ENCODE data around the gene CYTH1. TPM values are rescaled to one million over a fixed set of nuclear protein-coding genes. Genes with fewer than 3 reads are reported as not detected.

CYTH1 gene
- total RNA-seq, 2 experiments from 2014 or later: 137 to 138 TPM

DNA sequence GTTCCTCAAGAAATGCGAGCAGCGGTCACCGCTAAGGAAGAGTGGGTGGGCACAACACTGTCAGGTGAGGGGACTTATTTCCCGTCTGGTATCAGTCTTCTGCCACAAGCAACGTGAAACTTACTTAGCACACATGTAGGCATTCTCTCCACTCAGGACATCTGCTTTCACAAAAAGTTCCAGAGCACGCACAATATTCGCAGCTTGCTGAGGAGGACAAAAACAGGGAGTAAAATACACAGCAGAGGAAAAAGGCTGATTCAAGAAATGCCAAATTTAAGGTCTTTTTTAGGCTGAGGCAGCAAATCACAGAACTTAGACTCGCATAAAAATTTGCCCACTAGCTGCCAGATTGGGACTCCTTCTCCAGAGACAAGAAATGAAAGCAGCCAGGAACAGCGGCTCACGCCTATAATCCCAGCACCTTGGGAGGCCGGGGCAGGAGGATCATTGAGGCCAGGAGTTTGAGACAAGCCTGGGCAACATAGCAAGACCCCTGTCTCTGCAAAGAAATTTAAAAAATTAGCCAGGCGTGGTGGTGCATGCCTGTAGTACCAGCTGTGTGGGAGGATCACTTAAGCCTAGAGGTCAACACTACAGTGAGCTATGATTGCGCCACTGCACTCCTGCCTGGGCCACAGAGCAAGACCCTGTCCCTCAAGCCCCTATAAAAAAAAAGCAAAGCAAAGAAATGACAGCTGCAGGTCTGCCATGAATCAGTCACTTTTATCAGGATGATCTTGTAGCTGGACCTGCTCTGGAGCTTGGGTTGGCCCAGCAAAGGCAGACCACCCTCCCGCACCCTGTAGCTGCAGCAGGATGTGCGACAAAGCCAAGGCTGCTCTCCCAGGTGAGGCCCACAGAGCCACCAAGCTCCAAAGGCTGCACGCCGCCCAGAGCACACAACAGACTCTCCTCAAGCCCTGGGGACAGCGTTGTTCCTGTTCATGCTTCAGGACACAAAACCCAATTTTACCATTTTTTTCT lies 38.0 kb upstream of the CYTH1 start:
- Mint-ChIP-seq H3K4me1 (ENCODE audit: low read depth) (peaks cover 73% of the 10 kb centered on the region), H3K27me3 (ENCODE audit: low read depth) (no peaks in the 10 kb centered on the region), H3K9me3 (ENCODE audit: insufficient read depth) (no peaks in the 10 kb centered on the region), H3K36me3 (ENCODE audit: low read depth) (peaks cover 77% of the 10 kb centered on the region), H3K4me3 (peak overlapping the region; percentile 58), H3K27ac (peak overlapping the region; percentile 90)
- ChIA-PET POLR2A (interaction anchor here (1.1 to 2.8 kb wide), 4 partner anchors 18 to 40 kb away, joined by 4 to 18 read pairs (median 7); partner anchors contain the start of gene CYTH1), CTCF (interaction anchor here (1.1 to 3.3 kb wide), 9 partner anchors 8 to 131 kb away, joined by 3 to 19 read pairs (median 5); no protein-coding TSS in a partner anchor)
- no peak for DNase-seq
- ATAC-seq: no peak

- peaks cover 68% of the 10 kb centered on the region for H3K4me1 Mint-ChIP-seq (ENCODE audit: low read depth)
- no peaks in the 10 kb centered on the region for H3K27me3 Mint-ChIP-seq (ENCODE audit: low read depth)
- CTCF ChIA-PET: interaction anchor here (1.0 to 3.3 kb wide), 12 partner anchors 9 to 131 kb away, joined by 3 to 19 read pairs (median 5); no protein-coding TSS in a partner anchor
- H3K27ac Mint-ChIP-seq: peak overlapping the region; percentile 90
- peaks cover 73% of the 10 kb centered on the region for H3K36me3 Mint-ChIP-seq (ENCODE audit: low read depth)
- H3K9me3 Mint-ChIP-seq (ENCODE audit: insufficient read depth): no peaks in the 10 kb centered on the region
- no peak for DNase-seq
- ATAC-seq: no peak
- POLR2A ChIA-PET: interaction anchor here (0.7 to 2.8 kb wide), 9 partner anchors 9 to 84 kb away, joined by 3 to 18 read pairs (median 4); partner anchors contain the start of genes CYTH1 and USP36
- peak overlapping the region; percentile 58 for H3K4me3 Mint-ChIP-seq
Observed at GRCh38 chr17:78819402-78819801, 37.3 kb upstream of the CYTH1 start.

DNA sequence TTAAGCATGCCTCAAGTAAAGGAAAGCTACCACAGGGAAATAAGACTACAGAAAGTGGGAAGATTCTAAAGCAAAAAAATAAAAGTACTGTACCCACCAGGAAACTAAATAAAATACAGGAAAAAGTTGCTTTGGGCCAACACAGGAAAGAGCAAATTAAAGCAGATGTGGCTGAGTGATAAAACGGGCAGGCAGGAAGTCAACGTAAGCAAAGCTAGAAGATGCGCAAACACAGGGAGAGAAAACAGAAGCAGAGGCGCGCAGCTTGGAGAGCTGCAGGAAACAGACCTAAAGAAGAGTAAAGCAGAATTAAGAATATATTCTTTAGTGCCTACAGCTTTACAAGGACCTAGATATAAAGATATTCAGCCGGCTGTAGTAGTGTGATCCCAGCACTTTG lies 36.9 kb upstream of the CYTH1 start:
- CTCF ChIA-PET: interaction anchor here (1.0 to 3.3 kb wide), 12 partner anchors 9 to 130 kb away, joined by 3 to 19 read pairs (median 5); no protein-coding TSS in a partner anchor
- peak overlapping the region; percentile 90 for H3K27ac Mint-ChIP-seq
- peaks cover 74% of the 10 kb centered on the region for H3K36me3 Mint-ChIP-seq (ENCODE audit: low read depth)
- no peaks in the 10 kb centered on the region for H3K9me3 Mint-ChIP-seq (ENCODE audit: insufficient read depth)
- peak; percentile 78 for DNase-seq
- peaks cover 65% of the 10 kb centered on the region for H3K4me1 Mint-ChIP-seq (ENCODE audit: low read depth)
- no peaks in the 10 kb centered on the region for H3K27me3 Mint-ChIP-seq (ENCODE audit: low read depth)
- peak; percentile 58 for ATAC-seq
- POLR2A ChIA-PET: interaction anchor here (0.5 to 2.8 kb wide), 10 partner anchors 9 to 149 kb away, joined by 3 to 18 read pairs (median 4); partner anchors contain the start of genes CYTH1 and USP36
- H3K4me3 Mint-ChIP-seq: peak overlapping the region; percentile 58

DNA sequence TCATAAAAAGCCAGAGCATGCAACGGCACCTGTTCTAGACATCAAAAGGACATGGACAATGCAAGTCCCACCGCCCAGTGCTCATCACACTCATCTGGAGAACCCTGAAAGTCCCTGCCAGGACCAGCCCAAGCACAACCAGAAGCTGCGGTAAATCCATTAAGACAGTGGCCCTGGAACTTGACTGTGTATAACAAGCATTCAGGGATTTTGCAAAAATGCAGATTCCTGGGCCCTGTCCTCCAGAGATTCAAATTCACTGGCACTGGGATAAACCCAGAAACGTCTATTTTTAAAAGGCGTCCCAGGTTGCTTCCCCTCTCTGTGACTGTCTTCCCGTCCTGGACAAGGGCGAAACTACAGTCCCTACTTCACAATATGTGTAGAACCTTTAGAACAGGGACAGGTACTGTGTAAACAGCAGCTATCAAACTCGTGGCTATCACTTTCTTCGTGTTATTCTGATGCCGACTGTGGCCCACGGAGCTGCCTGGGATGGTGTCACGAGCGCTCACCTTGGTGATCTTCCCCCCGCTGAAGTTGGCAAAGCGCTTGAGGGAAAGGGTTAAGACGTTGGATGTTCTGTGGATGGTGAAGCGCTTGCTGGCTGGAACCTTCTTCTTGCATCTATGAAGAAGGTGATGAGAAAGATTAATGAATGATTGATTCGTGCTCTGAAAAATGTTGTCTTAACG lies 36.2 kb upstream of the CYTH1 start:
- Mint-ChIP-seq H3K36me3 (ENCODE audit: low read depth) (peaks cover 74% of the 10 kb centered on the region), H3K4me3 (peak overlapping the region; percentile 58), H3K27ac (peak overlapping the region; percentile 90), H3K4me1 (ENCODE audit: low read depth) (peaks cover 64% of the 10 kb centered on the region), H3K27me3 (ENCODE audit: low read depth) (no peaks in the 10 kb centered on the region), H3K9me3 (ENCODE audit: insufficient read depth) (no peaks in the 10 kb centered on the region)
- POLR2A ChIA-PET: interaction anchor here (0.5 to 2.8 kb wide), 9 partner anchors 10 to 150 kb away, joined by 3 to 18 read pairs (median 4); partner anchors contain the start of genes CYTH1 and USP36
- CTCF ChIA-PET: interaction anchor here (1.0 to 3.3 kb wide), 11 partner anchors 10 to 109 kb away, joined by 3 to 19 read pairs (median 5); no protein-coding TSS in a partner anchor
- DNase-seq (no peak), ATAC-seq (no peak)

DNA sequence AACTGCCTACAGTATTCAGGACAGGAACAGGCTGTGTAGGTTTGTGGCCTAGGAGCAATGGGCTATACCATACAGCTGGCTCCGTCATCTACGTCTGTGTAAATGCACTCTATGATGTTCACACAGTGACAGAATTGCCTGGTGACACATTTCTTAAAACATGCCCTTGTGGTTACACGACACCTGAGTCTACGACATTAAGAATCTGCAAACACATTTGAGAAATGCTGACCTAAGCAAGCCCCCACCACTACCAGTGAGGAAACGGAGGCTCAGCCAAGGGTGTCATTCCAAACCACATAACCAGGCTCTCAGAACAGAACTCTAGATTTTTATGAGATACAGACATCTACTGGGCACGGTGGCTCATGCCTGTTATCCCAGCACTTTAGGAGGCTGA lies 35.0 kb upstream of the CYTH1 start:
- H3K4me3 Mint-ChIP-seq: peak overlapping the region; percentile 15
- CTCF ChIA-PET: no interaction called here
- ATAC-seq: peak; percentile 85
- H3K27ac Mint-ChIP-seq: peak overlapping the region; percentile 90
- peaks cover 54% of the 10 kb centered on the region for H3K4me1 Mint-ChIP-seq (ENCODE audit: low read depth)
- H3K27me3 Mint-ChIP-seq (ENCODE audit: low read depth): no peaks in the 10 kb centered on the region
- peaks cover 72% of the 10 kb centered on the region for H3K36me3 Mint-ChIP-seq (ENCODE audit: low read depth)
- no peaks in the 10 kb centered on the region for H3K9me3 Mint-ChIP-seq (ENCODE audit: insufficient read depth)
- peak; percentile 81 for DNase-seq
- POLR2A ChIA-PET: interaction anchor here (0.6 to 1.4 kb wide), 2 partner anchors 13 to 338 kb away, joined by 4 read pairs; no protein-coding TSS in a partner anchor

DNA sequence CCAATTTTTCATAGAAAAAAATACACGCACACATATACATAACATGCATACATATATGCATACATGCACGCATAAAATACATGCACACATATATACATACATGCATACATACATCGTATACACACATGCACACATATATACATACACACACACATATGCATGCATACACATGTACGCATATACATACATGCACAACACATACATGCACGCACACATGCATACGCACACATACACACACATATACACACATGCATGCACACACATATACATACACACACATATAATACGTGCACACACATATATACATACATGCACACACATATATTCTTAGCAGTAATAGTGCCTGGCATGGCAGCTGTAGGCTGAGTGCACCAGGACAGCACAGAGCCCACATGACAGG lies 33.6 kb upstream of the CYTH1 start:
- CTCF ChIA-PET: no interaction called here
- Mint-ChIP-seq H3K9me3 (ENCODE audit: insufficient read depth) (no peaks in the 10 kb centered on the region), H3K27me3 (ENCODE audit: low read depth) (no peaks in the 10 kb centered on the region), H3K36me3 (ENCODE audit: low read depth) (peaks cover 72% of the 10 kb centered on the region), H3K27ac (peak overlapping the region; percentile 30), H3K4me1 (ENCODE audit: low read depth) (peaks cover 46% of the 10 kb centered on the region), H3K4me3 (no peak overlapping the region)
- DNase-seq (no peak), ATAC-seq (no peak)
- POLR2A ChIA-PET: interaction anchor here (1.4 kb wide), 1 partner anchor 11 kb away, joined by 4 read pairs; no protein-coding TSS in a partner anchor

DNA sequence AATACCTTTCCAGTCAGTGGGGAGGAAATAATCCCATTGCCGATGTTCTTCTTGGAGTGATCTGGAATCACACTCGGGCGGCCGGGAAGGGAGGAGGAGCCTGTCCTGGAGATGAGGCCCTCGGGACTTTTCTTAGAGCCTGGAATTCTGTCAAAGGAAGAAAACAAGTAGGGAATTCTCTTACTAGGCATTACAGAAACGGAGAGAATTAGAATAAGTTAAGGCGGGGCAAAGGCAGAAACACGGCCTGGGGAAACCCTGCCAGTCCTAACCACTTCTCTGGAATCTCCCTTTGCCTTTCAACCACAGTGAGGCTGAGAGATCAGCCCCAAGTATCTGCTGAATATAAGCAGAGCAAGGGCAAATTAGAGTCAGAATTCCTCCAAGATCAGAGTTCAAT lies 30.8 kb upstream of the CYTH1 start:
- H3K27ac Mint-ChIP-seq: peak overlapping the region; percentile 52
- CTCF ChIA-PET: interaction anchor here (0.9 kb wide), 1 partner anchor 14 kb away, joined by 3 read pairs; no protein-coding TSS in a partner anchor
- no peaks in the 10 kb centered on the region for H3K9me3 Mint-ChIP-seq (ENCODE audit: insufficient read depth)
- POLR2A ChIA-PET: no interaction called here
- ATAC-seq: no peak
- no peak overlapping the region for H3K4me3 Mint-ChIP-seq
- peaks cover 69% of the 10 kb centered on the region for H3K36me3 Mint-ChIP-seq (ENCODE audit: low read depth)
- no peaks in the 10 kb centered on the region for H3K27me3 Mint-ChIP-seq (ENCODE audit: low read depth)
- H3K4me1 Mint-ChIP-seq (ENCODE audit: low read depth): peaks cover 22% of the 10 kb centered on the region
- DNase-seq: no peak

- H3K27me3 Mint-ChIP-seq (ENCODE audit: low read depth): no peaks in the 10 kb centered on the region
- peak overlapping the region; percentile 20 for H3K27ac Mint-ChIP-seq
- POLR2A ChIA-PET: no interaction called here
- DNase-seq (no peak), ATAC-seq (no peak)
- H3K9me3 Mint-ChIP-seq (ENCODE audit: insufficient read depth): no peaks in the 10 kb centered on the region
- H3K4me3 Mint-ChIP-seq: no peak overlapping the region
- peaks cover 79% of the 10 kb centered on the region for H3K36me3 Mint-ChIP-seq (ENCODE audit: low read depth)
- H3K4me1 Mint-ChIP-seq (ENCODE audit: low read depth): peaks cover 37% of the 10 kb centered on the region
- CTCF ChIA-PET: interaction anchor here (0.8 kb wide), 1 partner anchor 9 kb away, joined by 5 read pairs; no protein-coding TSS in a partner anchor
Observed at GRCh38 chr17:78808163-78808562, 26.1 kb upstream of the CYTH1 start.

DNA sequence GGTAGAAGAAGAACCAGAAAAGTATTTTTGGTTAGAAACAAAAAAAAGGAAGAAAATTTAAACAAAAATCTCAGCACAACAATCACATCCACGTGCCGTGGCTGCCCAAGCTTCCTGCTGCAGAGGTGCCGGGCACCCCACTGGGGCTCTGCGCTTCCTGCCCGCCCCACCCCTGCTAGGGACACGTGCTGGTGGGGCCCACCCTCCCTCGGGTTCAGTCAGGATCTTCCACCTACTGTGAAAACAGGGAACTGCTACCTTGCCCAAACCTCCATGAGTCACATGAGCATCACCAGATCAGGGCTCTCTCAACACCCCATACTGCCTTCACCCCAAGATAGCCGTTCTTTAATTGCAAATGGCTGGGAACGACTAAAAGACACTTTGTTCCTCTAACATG lies 24.4 kb upstream of the CYTH1 start:
- H3K27me3 Mint-ChIP-seq (ENCODE audit: low read depth): no peaks in the 10 kb centered on the region
- POLR2A ChIA-PET: interaction anchor here (1.1 kb wide), 1 partner anchor 26 kb away, joined by 3 read pairs; no protein-coding TSS in a partner anchor
- ATAC-seq: peak; percentile 17
- peaks cover 49% of the 10 kb centered on the region for H3K4me1 Mint-ChIP-seq (ENCODE audit: low read depth)
- H3K36me3 Mint-ChIP-seq (ENCODE audit: low read depth): peaks cover 80% of the 10 kb centered on the region
- peak overlapping the region; percentile 79 for H3K27ac Mint-ChIP-seq
- CTCF ChIA-PET: no interaction called here
- H3K4me3 Mint-ChIP-seq: no peak overlapping the region
- DNase-seq: peak; percentile 59
- no peaks in the 10 kb centered on the region for H3K9me3 Mint-ChIP-seq (ENCODE audit: insufficient read depth)

DNA sequence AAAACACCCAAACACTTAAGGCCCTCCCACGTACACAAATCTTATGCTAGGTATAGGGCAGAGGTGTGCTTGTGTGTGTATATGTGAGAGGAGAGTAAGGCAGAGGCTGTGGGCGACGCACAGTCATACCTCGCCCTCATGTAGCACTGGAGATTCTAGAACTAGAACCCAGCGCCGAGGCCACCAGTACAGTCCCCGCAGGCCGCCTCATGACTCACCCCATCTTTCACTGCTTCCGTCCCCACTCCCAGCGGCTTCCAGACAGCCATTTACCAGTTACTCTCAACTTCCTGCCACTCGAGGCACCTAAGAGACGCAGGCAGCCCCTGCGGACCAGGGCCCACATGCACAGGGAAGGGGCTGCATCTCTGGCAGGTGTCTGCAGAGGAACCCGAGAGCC lies 23.2 kb upstream of the CYTH1 start:
- DNase-seq: peak; percentile 68
- Mint-ChIP-seq H3K36me3 (ENCODE audit: low read depth) (peaks cover 78% of the 10 kb centered on the region), H3K27ac (peak overlapping the region; percentile 79), H3K4me3 (no peak overlapping the region), H3K4me1 (ENCODE audit: low read depth) (peaks cover 56% of the 10 kb centered on the region), H3K9me3 (ENCODE audit: insufficient read depth) (no peaks in the 10 kb centered on the region), H3K27me3 (ENCODE audit: low read depth) (no peaks in the 10 kb centered on the region)
- CTCF ChIA-PET: interaction anchor here (0.7 kb wide), 1 partner anchor 95 kb away, joined by 3 read pairs; no protein-coding TSS in a partner anchor
- POLR2A ChIA-PET: interaction anchor here (0.6 to 1.6 kb wide), 6 partner anchors 11 to 1798 kb away, joined by 3 to 4 read pairs (median 3); partner anchors contain the start of gene CYTH1
- ATAC-seq: peak; percentile 76

DNA sequence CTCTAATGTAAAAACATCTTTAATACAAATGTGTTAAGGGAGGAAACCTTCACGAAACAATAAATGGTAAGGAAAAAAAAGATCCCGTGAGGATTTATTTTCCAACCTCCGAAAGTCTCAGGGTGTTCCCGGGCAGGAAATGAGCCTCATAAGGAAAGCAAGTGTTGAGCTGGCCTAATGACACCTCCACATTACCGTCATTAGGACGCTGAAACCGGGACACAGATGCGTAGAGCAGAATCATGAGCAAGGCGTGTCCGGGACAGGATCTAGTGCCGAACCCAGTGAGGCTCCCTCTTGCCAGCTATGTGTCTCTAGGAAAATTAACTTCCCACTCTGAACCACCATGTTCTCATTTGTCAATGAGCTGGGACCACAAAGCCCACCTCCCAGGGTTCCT lies 22.7 kb upstream of the CYTH1 start:
- Mint-ChIP-seq H3K27me3 (ENCODE audit: low read depth) (no peaks in the 10 kb centered on the region), H3K9me3 (ENCODE audit: insufficient read depth) (no peaks in the 10 kb centered on the region), H3K4me1 (ENCODE audit: low read depth) (peaks cover 61% of the 10 kb centered on the region), H3K4me3 (no peak overlapping the region), H3K27ac (peak overlapping the region; percentile 79), H3K36me3 (ENCODE audit: low read depth) (peaks cover 79% of the 10 kb centered on the region)
- CTCF ChIA-PET: interaction anchor here (0.7 to 1.5 kb wide), 2 partner anchors 61 to 95 kb away, joined by 3 read pairs; no protein-coding TSS in a partner anchor
- DNase-seq: no peak
- POLR2A ChIA-PET: interaction anchor here (0.6 to 1.6 kb wide), 6 partner anchors 12 to 37 kb away, joined by 3 to 4 read pairs (median 3); partner anchors contain the start of gene CYTH1
- ATAC-seq: no peak
